ENCODE data around the gene FRMD4B.
"Not testable (repeated sequence)": the region's sequence is repeated elsewhere in the genome, so short reads cannot be mapped to it uniquely, and the experiment has no call there.

The FRMD4B gene

DNA sequence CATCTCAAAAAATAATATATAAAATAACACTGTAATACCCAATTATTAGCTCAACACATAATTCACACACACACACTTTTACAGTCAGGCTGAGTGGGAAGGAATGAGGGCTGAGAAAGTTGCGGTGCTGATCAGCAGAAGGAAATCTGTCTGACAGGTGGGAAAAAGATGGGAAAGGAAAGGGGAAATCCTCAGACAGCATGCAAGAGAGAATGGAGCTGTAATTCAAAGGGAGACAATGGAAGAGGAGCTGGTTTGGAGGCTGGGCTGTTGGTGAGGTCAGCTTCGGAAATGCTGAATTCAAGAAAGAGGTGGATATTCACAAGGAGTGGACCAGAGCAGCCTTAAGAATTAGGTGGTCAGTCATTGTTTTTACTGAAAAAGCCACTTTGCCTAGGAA lies 141.8 kb downstream of the FRMD4B start:
- no peak for DNase-seq (ENCODE audit: low read depth in 2 of 2)

DNA sequence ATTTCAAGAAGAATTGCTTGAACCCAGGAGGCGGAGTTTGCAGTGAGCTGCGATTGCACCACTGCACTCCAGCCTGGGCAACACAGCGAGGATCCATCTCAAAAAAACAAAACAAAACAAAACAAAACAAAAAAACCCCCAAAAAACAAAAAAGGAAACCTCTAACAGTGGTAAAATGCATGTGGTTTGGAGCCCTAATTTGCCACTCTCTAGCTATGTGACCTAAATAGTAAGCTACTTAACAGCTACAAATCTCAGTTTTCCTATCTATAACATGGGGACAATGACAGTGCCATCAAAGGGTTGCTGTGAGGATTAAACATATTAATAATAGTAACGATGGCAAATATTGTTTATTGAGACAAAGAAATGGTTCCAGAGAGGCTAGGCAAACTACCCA lies 144.1 kb downstream of the FRMD4B start:
- DNase-seq (ENCODE audit: low read depth in 2 of 2), result no peak

DNA sequence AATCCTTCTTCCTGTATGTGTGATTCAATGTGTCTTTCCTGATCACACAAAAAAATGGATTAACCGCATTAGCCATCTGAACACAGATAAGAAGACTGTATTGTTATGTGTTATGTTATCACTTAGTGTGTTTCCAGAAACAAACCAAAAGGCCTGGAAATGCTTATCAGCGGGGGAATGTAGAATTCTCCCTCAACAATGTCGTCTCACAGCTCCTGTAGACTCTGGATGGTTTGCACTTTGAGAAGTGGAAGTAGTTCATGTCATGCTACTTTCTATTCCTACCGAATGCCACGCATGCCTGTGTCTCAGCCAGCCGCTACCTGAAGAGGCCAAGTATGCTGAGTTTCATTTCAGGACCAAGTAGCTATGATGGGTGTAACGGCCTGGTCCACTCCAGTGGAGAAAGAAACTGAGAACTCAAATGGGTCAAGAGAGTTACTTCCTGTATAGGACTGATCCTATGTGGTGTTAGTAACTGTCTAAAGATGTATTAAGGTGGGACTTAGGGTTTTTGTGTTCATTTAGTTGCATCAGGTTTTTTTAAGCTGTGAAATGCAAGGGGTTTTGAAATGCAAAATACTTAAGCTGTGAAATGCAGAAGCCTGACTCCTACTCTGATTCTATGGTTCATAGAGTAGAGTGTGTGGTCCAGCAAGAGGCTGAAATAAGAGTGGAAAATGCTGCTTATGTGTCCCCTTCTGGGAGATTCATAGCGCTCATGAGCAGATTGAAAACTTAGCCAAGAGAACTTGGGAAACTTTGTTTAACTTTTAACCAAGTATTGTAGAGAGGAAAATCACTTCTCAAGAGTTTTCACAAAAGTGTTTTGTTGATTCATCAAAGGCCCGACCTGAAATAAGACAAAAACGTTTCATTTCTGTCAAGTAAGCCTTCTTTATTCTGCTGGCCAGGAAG lies 145.0 kb downstream of the FRMD4B start:
- no peak for DNase-seq (ENCODE audit: low read depth in 2 of 2)

DNA sequence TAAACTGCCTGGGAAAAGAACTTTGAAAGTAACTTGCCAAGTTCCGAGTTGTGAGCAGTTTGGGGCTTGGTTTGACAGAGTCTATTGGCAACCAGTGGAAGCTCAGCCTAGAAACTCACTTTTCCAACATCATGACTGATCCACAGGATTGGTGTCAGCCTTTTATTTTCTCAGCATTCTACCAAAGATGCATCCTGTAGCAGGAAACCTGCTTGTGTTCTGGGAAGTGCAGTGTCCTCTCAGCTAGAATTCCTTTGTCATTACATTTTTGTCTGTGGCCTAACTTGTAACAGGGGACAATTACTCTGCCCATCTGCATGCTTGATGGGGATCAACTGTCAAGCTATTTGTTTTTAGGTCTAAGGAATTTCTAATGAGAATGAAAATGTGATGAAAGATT lies 146.8 kb downstream of the FRMD4B start:
- no peak for DNase-seq (ENCODE audit: low read depth in 2 of 2)

DNA sequence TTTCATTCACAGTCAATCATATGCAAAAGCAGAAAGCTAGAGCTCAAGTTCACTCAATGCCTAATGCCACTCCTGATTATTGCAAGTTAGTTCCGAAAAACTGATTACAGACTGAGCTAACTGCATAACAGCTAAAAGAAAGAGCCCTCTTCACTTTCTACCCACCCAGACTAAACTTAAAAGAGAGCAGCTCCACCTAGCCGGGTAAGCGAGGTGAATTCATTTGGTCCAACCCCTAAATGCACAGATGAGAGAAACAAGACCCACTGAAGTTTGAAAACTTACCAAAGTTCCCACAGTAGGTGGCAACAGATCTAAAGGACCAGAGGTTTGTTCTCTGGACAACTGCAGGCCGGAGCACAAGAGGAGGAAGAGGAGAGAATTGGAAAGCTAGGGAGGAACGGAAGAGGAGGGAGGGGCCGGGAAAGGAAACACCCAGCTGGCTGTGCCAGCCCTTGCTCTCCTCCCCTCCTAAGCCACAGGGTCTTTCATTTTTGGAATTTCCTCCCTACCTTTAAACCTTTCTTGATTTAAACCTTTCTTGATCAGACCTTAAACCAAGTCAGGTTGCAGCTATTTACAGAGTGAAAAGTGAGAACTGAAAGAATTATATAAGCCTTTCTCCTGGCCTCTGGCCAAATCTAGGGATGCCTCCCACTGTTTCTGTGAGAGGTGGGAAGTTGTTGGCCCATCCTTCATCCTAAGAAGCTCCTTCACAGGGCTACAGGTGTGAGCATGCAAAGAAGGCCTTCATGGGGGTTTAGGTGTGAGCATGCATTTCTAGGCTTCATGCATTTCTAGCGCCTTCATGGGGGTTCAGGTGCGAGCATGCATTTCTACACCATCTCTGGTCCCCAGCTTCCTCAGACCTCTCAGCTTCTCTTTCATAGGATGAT lies 148.8 kb downstream of the FRMD4B start:
- no peak for DNase-seq (ENCODE audit: low read depth in 2 of 2)

DNA sequence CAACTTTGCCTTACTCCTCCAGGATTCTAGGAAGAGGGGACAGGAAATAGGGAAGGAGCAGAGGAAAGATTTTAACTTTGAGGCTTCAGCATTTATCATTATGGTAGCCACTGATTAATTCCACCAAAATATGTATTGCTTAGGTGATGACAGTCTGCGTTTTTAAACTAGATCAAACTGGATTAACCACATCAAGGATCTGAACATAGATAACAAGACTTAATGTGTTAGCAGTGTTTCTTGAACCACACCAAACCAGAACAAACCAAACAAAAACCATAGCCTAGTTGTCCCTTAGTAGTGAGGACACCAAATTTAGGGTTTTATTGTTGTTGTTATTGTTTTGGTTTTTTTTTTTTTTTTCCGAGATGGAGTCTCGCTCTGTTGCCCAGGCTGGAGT lies 150.0 kb downstream of the FRMD4B start:
- no peak for DNase-seq (ENCODE audit: low read depth in 2 of 2)

DNA sequence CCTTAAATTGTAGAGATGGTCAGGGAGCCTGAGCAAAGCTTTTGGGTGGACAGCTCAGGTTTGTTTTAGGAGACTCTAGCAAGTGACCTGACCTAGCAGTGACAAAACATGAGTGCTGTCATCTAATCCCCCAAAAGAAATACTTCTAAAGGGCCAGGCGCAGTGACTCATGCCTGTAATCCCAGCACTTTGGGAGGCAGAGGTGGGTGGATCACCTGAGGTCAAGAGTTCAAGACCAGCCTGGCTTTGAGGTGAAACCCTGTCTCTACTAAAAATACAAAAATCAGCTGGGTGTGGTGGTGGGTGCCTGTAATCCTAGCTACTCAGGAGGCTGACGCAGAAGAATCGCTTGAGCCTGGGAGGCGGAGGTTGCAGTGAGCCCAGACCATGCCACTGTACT lies 150.7 kb downstream of the FRMD4B start:
- DNase-seq (ENCODE audit: low read depth in 2 of 2), result not testable (repeated sequence)

DNA sequence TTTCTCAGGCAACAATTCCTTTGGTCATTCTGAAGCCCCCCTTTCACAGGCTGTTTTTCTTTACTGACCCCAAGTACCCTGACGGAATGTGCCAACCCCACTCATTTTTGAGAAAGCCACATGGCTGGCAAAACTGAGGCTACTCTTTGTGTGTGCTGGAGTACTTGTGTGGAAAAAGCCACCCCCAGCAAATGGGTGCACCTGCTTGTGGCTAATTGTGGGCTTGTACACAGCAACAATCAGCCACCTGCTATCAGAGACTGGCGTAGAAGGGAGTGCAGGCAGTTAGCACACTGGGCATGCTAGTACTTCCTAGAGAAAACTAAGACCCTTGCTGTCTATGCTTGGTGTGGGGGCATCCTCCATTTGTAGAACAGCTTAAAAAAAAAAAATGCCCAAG lies 153.4 kb downstream of the FRMD4B start:
- DNase-seq (ENCODE audit: low read depth in 2 of 2), result no peak

DNA sequence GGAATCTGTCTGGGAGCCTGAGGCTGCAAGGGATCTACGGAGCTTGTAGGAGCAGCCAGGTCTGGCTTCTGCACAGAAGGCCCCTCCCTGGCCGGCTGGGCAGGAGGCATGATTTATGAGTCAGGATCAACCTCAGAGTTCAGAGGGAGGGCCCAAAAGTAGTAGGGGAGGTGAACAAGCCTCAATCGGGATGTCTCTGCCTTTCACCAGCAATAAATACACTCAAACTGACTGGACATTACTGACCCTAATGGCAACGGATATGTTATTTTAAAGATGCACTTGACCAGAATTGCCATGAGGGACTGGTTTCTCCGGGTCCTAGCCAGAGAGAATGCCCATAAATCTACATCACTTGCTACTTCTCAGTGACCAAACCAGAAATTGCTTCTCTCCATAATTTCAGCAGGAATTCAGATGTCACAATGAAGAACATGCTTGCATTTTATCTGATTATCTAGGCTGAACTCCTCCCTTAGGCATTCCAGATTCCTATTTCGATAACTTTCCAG lies 153.9 kb downstream of the FRMD4B start:
- DNase-seq (ENCODE audit: low read depth in 2 of 2), result no peak

DNA sequence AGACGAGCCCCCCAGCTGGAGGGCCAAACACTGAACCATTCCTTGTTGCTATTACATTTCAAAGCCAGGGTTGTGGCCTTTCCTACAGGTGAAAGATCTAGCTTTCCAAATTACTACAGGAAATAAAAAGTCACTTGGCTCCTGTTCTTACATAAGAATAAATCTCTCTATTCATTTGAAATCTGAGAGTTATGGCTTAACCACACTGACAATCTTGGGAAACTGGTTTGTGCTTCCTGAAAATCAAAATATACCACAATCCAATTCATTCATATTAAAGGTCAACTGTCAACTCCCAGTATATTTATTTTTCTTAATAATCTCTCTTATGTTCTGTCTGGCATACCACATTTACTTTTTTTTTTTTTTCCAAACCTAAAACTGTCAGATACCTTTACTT lies 159.8 kb downstream of the FRMD4B start:
- DNase-seq (ENCODE audit: low read depth in 2 of 2), result no peak

DNA sequence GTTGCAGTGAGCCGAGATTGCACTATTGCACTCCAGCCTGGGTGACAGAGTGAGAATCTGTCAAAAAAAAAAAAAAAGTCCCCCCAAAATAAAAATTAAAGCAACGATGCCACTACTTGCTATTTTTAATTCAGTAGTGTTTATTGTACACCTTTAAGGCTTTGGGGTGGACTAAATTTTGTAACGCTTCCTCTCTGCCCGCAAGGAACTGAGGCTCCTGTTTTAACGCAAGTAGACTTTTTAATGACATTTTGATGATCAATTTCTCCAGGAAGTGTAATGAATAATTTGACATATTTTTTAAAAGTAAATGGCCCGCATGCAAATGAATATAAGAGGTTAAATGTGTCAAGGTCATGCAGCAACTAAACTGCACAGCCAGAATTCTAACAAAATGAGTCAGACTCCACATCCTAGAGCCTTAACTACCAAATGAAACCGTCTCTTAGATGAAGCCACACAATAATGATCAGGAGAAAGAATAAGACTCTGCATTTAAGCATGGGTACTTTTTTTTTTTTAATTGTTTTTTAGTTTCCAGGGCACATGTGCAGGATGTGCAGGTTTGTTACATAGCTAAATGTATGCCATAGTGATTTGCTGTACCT lies 166.7 kb downstream of the FRMD4B start:
- DNase-seq (ENCODE audit: low read depth in 2 of 2), result no peak

DNA sequence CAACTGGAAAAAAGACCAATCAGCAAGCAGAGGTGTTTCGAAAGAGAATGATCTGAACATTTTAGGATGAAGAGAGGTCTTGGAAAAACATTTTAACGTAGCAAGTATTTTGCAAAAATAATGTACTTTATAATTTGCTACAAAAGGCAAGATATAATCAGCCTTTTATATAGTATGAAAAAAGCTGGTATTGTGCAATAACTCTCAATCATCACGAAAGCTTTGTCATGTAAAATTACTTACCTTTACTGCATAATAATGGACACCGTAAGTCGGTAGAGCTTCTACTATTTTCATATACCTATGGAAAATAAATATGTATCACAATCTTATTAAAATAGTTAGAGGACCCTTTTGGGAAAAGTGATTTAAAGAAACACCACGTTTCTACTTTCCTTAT lies 167.8 kb downstream of the FRMD4B start:
- no peak for DNase-seq (ENCODE audit: low read depth in 2 of 2)

DNA sequence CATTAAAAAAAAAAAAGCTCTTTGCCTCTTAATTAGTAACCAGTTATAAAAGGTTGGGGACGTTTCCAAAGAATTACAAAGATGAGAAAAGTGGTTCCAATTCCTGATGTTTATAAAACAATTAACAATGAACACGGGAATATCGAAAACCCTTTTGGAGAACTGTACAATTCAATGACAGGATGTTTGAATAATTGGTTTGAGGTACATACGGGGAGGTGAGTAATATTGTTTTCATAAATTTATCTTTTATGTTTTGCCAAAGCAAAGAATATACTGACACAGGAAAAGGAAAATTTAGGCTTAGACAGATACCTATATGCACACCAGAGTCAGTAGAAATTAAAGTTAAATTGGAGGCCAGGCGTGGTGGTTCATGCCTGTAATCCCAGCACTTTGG lies 168.9 kb downstream of the FRMD4B start:
- DNase-seq (ENCODE audit: low read depth in 2 of 2), result no peak

DNA sequence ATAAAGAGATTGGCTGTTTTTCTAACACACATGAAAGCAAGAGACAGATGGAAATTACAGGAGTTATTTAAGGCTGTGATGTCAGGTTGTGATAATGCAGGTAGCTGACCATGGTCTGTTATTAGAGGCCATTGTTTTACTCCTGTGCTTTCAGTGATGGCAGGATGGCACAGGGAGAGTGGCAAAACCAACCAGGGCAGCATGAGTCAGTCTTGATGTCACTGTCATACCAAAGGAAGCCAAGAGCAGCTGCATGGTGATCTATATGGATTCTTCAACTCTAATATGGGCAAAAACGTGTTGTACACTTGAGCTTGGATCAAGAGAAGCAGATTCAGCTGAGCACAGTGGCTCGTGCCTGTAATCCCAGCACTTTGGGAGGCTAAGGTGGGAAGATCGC lies 171.6 kb downstream of the FRMD4B start:
- no peak for DNase-seq (ENCODE audit: low read depth in 2 of 2)

DNA sequence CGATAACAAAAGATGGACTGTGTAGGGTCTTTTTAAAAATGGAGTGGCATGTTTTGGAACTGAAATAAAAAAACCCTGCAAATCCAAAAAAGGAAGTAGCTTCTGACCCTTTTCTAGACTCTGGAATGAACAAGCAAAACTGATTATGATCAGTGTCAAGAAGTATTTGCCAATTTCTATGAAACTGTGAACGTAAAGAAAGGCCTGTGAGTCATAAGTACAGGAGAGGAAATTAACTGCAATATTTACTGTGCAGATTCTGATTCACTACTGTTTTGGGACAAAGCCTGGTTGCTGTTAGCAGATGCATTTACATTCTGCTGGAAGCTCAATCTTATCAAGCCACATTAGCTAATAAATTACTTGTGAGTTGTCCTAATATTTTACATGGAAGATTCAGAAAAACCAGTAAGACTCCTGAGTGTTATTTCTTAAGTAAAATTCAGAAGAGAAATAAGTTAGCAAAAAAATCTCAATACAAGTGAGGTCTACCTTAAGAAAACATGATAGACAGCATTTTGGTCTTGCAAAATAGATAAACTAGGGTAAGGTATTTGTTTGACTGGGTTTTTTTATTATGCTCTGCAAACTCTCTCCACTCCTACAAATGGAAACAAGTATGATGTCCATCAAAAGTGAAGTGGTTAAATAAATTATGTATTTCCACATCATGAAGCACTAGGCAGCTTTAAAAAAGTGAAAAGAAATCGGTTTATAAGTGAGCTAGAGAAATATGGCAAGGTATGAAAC lies 173.3 kb downstream of the FRMD4B start:
- DNase-seq (ENCODE audit: low read depth in 2 of 2), result no peak

DNA sequence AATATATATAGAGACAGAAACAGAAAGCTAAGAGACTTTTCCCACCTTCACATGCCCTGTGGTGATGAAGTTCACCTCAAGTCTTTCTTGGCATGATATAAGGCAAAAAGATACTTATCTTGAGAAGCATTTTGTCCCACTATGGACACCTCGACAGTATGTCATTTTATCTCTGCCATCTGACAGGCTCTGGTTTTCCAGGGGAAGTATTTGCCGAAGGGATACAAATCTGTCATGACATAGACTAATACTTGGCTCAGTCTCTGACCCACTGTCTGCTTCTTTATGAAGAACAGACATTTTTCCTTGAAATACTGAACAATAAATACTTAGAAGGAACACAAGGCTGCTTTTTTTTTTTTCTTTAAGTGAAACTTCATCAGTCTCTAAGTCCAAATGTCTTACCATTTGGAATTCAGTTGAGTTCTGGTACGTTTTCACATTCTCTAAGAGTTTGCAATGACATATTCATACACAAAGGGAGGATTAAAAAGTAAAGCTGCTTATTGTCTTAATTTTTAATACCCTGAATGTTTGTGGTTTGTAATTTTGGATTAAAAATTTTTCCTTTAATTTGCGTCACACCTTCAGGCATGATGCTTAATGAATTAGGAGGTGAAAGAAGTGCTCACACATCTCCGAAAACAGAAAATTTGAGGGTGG lies 175.7 kb downstream of the FRMD4B start:
- no peak for DNase-seq (ENCODE audit: low read depth in 2 of 2)

DNA sequence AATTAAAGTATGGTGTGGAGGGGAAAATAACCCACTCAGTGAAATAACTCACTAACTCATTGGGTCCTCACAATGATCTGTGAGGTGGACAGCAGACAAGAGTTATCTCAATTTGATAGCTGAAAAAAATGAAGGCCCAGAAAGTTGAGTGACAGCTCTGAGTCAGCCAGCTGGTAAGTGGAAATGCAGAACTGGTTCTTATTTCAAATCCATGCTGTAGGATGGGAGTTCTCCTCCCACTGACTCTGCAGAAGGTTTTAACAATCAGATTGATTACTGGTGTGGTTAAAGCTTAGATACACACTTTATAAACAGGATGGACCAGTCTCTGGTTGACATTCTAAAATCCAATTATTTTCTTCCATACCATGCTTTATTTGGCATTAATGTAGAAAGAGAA lies 176.5 kb downstream of the FRMD4B start:
- no peak for DNase-seq (ENCODE audit: low read depth in 2 of 2)

DNA sequence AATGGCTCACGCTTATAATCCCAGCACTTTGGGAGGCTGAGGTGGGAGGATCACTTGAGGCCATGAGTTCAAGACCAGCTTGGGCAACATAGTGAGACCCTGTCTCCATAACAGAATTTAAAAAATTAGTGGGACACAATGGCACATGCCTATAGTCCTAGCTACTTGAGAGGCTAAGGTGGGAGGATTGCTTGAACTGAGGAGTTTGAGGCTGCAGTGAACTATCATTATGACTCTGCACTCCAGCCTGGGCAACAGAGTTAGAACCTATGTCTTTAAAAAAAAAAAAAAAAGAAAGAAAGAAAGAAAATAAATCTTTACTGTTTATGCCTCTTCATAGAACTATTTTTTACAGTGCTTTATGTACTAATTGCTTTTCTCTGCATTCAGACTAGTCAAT lies 178.9 kb downstream of the FRMD4B start:
- no peak for DNase-seq (ENCODE audit: low read depth in 2 of 2)

DNA sequence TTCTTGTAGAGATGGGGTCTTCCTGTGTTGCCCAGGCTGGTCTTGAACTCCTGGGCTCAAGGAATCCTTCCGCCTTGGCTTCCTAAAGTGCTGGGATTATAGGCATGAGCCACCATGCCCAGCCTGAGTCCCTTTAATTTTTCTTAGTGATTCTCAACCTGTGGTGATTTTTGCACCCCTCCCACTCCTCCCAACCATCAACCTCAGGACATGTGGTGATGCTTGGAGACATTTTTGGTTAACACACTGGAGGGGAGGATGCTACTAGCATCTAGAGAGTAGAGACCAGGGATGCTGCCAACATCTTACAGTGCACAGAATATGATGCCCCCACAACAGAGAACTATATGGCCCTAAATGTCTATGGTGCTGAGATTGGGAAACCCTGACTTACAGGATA lies 180.5 kb downstream of the FRMD4B start:
- no peak for DNase-seq (ENCODE audit: low read depth in 2 of 2)

DNA sequence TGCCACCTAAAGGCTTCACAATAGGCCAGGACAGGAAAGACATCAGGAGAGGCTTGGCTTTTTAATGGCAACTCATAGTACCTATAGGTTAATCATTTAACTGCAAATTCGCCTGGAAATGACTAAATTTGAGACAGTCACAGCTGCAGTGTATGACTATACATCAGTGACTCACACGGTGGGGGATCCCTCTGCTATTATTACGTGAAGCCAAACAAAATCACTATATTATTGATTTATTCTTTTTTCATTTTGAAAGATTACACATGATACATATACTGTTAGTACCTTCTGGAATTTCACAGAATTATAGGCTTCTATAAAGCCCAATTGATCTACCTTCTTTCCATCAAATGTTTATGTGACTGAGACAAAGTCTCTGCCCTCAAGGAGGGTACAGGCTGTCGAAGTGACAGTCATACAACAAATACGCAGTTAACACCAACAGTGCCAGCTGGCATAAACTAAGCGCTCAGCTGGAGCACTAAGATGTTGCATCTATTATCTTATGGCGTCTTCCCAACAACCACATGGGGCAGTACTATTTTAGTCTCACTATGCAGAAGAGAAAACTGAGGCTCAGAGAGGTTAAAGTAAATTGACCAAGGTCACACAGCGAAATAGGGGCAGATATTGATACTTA lies 181.5 kb downstream of the FRMD4B start:
- peak in 1 of 2 donors; percentile 28 for DNase-seq (ENCODE audit: low read depth in 2 of 2)
